Skeletal muscle satellite cell (primary cell): Measurements from ENCODE around the gene NUMB. TPM values are rescaled to one million over a fixed set of nuclear protein-coding genes. Genes with fewer than 3 reads are reported as not detected.
A peak's percentile ranks its signal among the peaks of the same experiment; 100 is the strongest.

ENCODE experiments used
- H3K27me3 ChIP-seq: 2 replicates; pipeline ENCODE4 v1.7.0; 2013; ENCODE audit warnings: low read length; ENCODE audit not compliant: control insufficient read depth, insufficient read depth
- H3K36me3 ChIP-seq: 2 replicates; pipeline ENCODE4 v1.7.0; 2013; ENCODE audit warnings: mild to moderate bottlenecking, control low read depth, low read length; ENCODE audit not compliant: insufficient read depth
- H3K4me1 ChIP-seq: 2 replicates; pipeline ENCODE4 v1.7.0; 2013; ENCODE audit warnings: low read length; ENCODE audit not compliant: control insufficient read depth, insufficient read depth
- H3K4me2 ChIP-seq: 2 replicates; pipeline ENCODE4 v1.7.0; 2013; ENCODE audit warnings: mild to moderate bottlenecking, low read length
- H3K4me3 ChIP-seq: 2 replicates; pipeline ENCODE4 v1.7.0; 2013; ENCODE audit warnings: low read length
- H3K9ac ChIP-seq: 2 replicates; pipeline ENCODE4 v1.7.0; 2013; ENCODE audit warnings: mild to moderate bottlenecking, low read depth, low read length, moderate library complexity
- H3K9me3 ChIP-seq: replicated peaks from 2 replicates; pipeline ENCODE4 v1.7.0; 2013; ENCODE audit warnings: mild to moderate bottlenecking, control low read depth, low read length
- total RNA-seq: library from RNA; depleted of rRNA; stranded (reverse); fragments of >200 nt; gene quantifications from 2 replicates; pipeline ENCODE4 v1.2.3, GENCODE V29; 2012; rRNA removed

NUMB gene
- total RNA-seq = 50.2 and 60.3 TPM in 2 replicates

- Histone ChIP-seq H3K4me3 (peak within 1 kb of the TSS; percentile 96), H3K9ac (peak within 1 kb of the TSS; percentile 93), H3K27me3 (no peaks in the 10 kb centered on the region), H3K9me3 (no peaks in the 10 kb centered on the region), H3K4me1 (peaks cover 46% of the 10 kb centered on the region), H3K4me2 (peak within 1 kb of the TSS; percentile 79), H3K36me3 (no peaks in the 10 kb centered on the region)
Measured at GRCh38 chr14:73458183-73458976, at the start of gene NUMB. NUMB (minus strand) TSS chr14:73458546; CDS start chr14:73355751, 102,795 bp downstream.

GRCh38 chr14:73503648-73504047 is 45.3 kb upstream of the NUMB start:
- H3K9me3 ChIP-seq = no peaks in the 10 kb centered on the region
- no peak overlapping the region for H3K9ac ChIP-seq
- H3K36me3 ChIP-seq = peaks cover 3% of the 10 kb centered on the region
- H3K27me3 ChIP-seq = no peaks in the 10 kb centered on the region
- H3K4me3 ChIP-seq = no peak overlapping the region
- H3K4me1 ChIP-seq = no peaks in the 10 kb centered on the region
- H3K4me2 ChIP-seq = no peak overlapping the region

GRCh38 chr14:73502017-73502619 is 43.8 kb upstream of the NUMB start:
- no peaks in the 10 kb centered on the region for H3K4me1 ChIP-seq
- H3K9me3 ChIP-seq = no peaks in the 10 kb centered on the region
- H3K4me2 ChIP-seq = no peak overlapping the region
- no peak overlapping the region for H3K9ac ChIP-seq
- H3K36me3 ChIP-seq = peaks cover 5% of the 10 kb centered on the region
- H3K27me3 ChIP-seq = no peaks in the 10 kb centered on the region
- no peak overlapping the region for H3K4me3 ChIP-seq

GRCh38 chr14:73500360-73500759 is 42.0 kb upstream of the NUMB start:
- Histone ChIP-seq H3K4me2 (no peak overlapping the region), H3K9me3 (no peaks in the 10 kb centered on the region), H3K27me3 (no peaks in the 10 kb centered on the region), H3K9ac (no peak overlapping the region), H3K4me3 (no peak overlapping the region), H3K36me3 (peaks cover 5% of the 10 kb centered on the region), H3K4me1 (no peaks in the 10 kb centered on the region)

GRCh38 chr14:73494593-73494992 is 36.2 kb upstream of the NUMB start:
- H3K27me3 ChIP-seq = no peaks in the 10 kb centered on the region
- H3K4me3 ChIP-seq = no peak overlapping the region
- peaks cover 23% of the 10 kb centered on the region for H3K4me1 ChIP-seq
- H3K9ac ChIP-seq = no peak overlapping the region
- H3K9me3 ChIP-seq = no peaks in the 10 kb centered on the region
- peaks cover 11% of the 10 kb centered on the region for H3K36me3 ChIP-seq
- H3K4me2 ChIP-seq = no peak overlapping the region

GRCh38 chr14:73492670-73493069 is 34.3 kb upstream of the NUMB start:
- H3K4me3 ChIP-seq = peak overlapping the region; percentile 10
- peak overlapping the region; percentile 100 for H3K4me2 ChIP-seq
- H3K9ac ChIP-seq = no peak overlapping the region
- H3K27me3 ChIP-seq = no peaks in the 10 kb centered on the region
- H3K9me3 ChIP-seq = no peaks in the 10 kb centered on the region
- H3K4me1 ChIP-seq = peaks cover 23% of the 10 kb centered on the region
- H3K36me3 ChIP-seq = peaks cover 5% of the 10 kb centered on the region

GRCh38 chr14:73492043-73492552 is 33.8 kb upstream of the NUMB start:
- Histone ChIP-seq H3K9me3 (no peaks in the 10 kb centered on the region), H3K27me3 (no peaks in the 10 kb centered on the region), H3K4me1 (peaks cover 23% of the 10 kb centered on the region), H3K4me3 (peak overlapping the region; percentile 99), H3K36me3 (peaks cover 5% of the 10 kb centered on the region), H3K4me2 (peak overlapping the region; percentile 100), H3K9ac (peak overlapping the region; percentile 96)

- Histone ChIP-seq H3K9ac (peak overlapping the region; percentile 96), H3K36me3 (peaks cover 5% of the 10 kb centered on the region), H3K4me3 (peak overlapping the region; percentile 99), H3K27me3 (no peaks in the 10 kb centered on the region), H3K4me2 (peak overlapping the region; percentile 100), H3K4me1 (peaks cover 23% of the 10 kb centered on the region), H3K9me3 (no peaks in the 10 kb centered on the region)
Measured at GRCh38 chr14:73491256-73492042, 33.1 kb upstream of the NUMB start.

GRCh38 chr14:73489481-73490175 is 31.3 kb upstream of the NUMB start:
- H3K4me2 ChIP-seq = no peak overlapping the region
- peaks cover 23% of the 10 kb centered on the region for H3K4me1 ChIP-seq
- H3K36me3 ChIP-seq = peaks cover 5% of the 10 kb centered on the region
- H3K9me3 ChIP-seq = no peaks in the 10 kb centered on the region
- no peak overlapping the region for H3K9ac ChIP-seq
- H3K27me3 ChIP-seq = no peaks in the 10 kb centered on the region
- no peak overlapping the region for H3K4me3 ChIP-seq

GRCh38 chr14:73478684-73479083 is 20.3 kb upstream of the NUMB start:
- Histone ChIP-seq H3K27me3 (no peaks in the 10 kb centered on the region), H3K36me3 (no peaks in the 10 kb centered on the region), H3K4me3 (no peak overlapping the region), H3K4me1 (peaks cover 3% of the 10 kb centered on the region), H3K9ac (no peak overlapping the region), H3K9me3 (no peaks in the 10 kb centered on the region), H3K4me2 (no peak overlapping the region)
